K562 (cell line): Measurements from ENCODE around the gene LCN12. TPM values are rescaled to one million over a fixed set of nuclear protein-coding genes. Genes with fewer than 3 reads are reported as not detected.

Experiments used
- BRCA1 ChIP-seq, 2 experiments: fragments of 450-650 bp in 1 of 2; sonication (generic) in 1 of 2; formaldehyde crosslinking in 1 of 2; IDR thresholded peaks; 2 replicates each; pipeline versions ENCODE4 v1.5.0 to v1.6.1; 2017 to 2020; ENCODE audit warnings: mild to moderate bottlenecking in 1 of 2, missing genetic modification reagents in 1 of 2
- CREBBP ChIP-seq: IDR thresholded peaks from one replicate; pipeline ENCODE4 v1.6.1; 2012; ENCODE audit warnings: low read depth, mild to moderate bottlenecking, control low read depth, inconsistent platforms, low read length
- E2F4 ChIP-seq: sonication (generic); formaldehyde crosslinking; IDR thresholded peaks from 2 replicates; pipeline ENCODE4 v1.8.0; 2022; ENCODE audit warnings: mild to moderate bottlenecking, low read depth, missing genetic modification reagents
- E4F1 ChIP-seq: fragments of 250-450 bp; sonication (Bioruptor Pico); IDR thresholded peaks from 2 replicates; pipeline ENCODE4 v1.5.0; 2021; ENCODE audit warnings: mild to moderate bottlenecking, borderline replicate concordance
- FUS ChIP-seq: fragments of 200-400 bp; formaldehyde crosslinking; optimal IDR thresholded peaks from 2 replicates; pipeline ENCODE3; 2017; ENCODE audit warnings: low read depth, low read length
- GATA2 ChIP-seq: sonication (generic); formaldehyde crosslinking; IDR thresholded peaks from 2 replicates; pipeline ENCODE4 v1.4.0; 2020; ENCODE audit warnings: mild to moderate bottlenecking, missing genetic modification reagents
- HDAC8 ChIP-seq: fragments of 450-650 bp; IDR thresholded peaks from 2 replicates; pipeline ENCODE4 v1.6.1; 2016; ENCODE audit warnings: mild to moderate bottlenecking, missing genetic modification characterization, moderate library complexity, missing compliant biosample characterization
- HNRNPL ChIP-seq: fragments of 200-400 bp; formaldehyde crosslinking; IDR thresholded peaks from 2 replicates; pipeline ENCODE4 v1.6.1; 2017; ENCODE audit warnings: low read depth, mild to moderate bottlenecking, low read length
- HOXB6 ChIP-seq: fragments of 250-450 bp; sonication (Bioruptor Pico); IDR thresholded peaks from 2 replicates; pipeline ENCODE4 v1.5.1; 2022; ENCODE audit warnings: mild to moderate bottlenecking, borderline replicate concordance
- IFI16 ChIP-seq: fragments of 250-450 bp; sonication (Bioruptor Pico); IDR thresholded peaks from 2 replicates; pipeline ENCODE4 v2.1.2; 2022; ENCODE audit warnings: mild to moderate bottlenecking, inconsistent platforms
- LCOR ChIP-seq: sonication (generic); formaldehyde crosslinking; IDR thresholded peaks from 2 replicates; pipeline ENCODE4 v1.8.0; 2022; ENCODE audit warnings: mild to moderate bottlenecking, missing genetic modification reagents
- MAZ ChIP-seq, 2 experiments: fragments of 450-650 bp in 1 of 2; sonication (generic) in 1 of 2; formaldehyde crosslinking; IDR thresholded peaks in 1 of 2; conservative IDR thresholded peaks in 1 of 2; 2 replicates each; pipeline versions ENCODE4 v1.4.0 to v1.5.0; 2020; ENCODE audit warnings: mild to moderate bottlenecking in 1 of 2, missing genetic modification reagents in 1 of 2
- MTA3 ChIP-seq: fragments of 450-650 bp; formaldehyde crosslinking; IDR thresholded peaks from 2 replicates; pipeline ENCODE4 v1.6.1; 2017; ENCODE audit warnings: mild to moderate bottlenecking, borderline replicate concordance
- NR2C2 ChIP-seq, 2 experiments: fragments of 200-800 bp in 1 of 2; sonication (Bioruptor generic) in 1 of 2; sonication (generic) in 1 of 2; formaldehyde crosslinking in 1 of 2; IDR thresholded peaks; 2 replicates each; pipeline versions ENCODE4 v1.6.1 to v1.8.0; 2016 to 2022; ENCODE audit warnings: mild to moderate bottlenecking in 1 of 2, missing compliant biosample characterization in 1 of 2, missing genetic modification characterization in 1 of 2, missing genetic modification reagents in 1 of 2
- POLR2H ChIP-seq: IDR thresholded peaks from 2 replicates; pipeline ENCODE4 v1.6.1; 2016; ENCODE audit warnings: missing genetic modification characterization, low read depth, mild to moderate bottlenecking, control low read depth, missing compliant biosample characterization, moderate library complexity
- RHOXF2B ChIP-seq: fragments of 250-450 bp; sonication (Bioruptor Pico); conservative IDR thresholded peaks from 2 replicates; pipeline ENCODE4 v1.5.1; 2021
- SMARCA5 ChIP-seq: fragments of 450-650 bp; IDR thresholded peaks from 2 replicates; pipeline ENCODE4 v1.6.1; 2016
- ZNF408 ChIP-seq: fragments of 250-450 bp; sonication (Bioruptor Pico); IDR thresholded peaks from 2 replicates; pipeline ENCODE4 v1.4.0; 2020; ENCODE audit warnings: low read depth, mild to moderate bottlenecking, moderate library complexity
- ZNF41 ChIP-seq: fragments of 250-450 bp; sonication (Bioruptor Pico); conservative IDR thresholded peaks from 2 replicates; pipeline ENCODE4 v1.4.0; 2020; ENCODE audit warnings: mild to moderate bottlenecking
- ZNF589 ChIP-seq: fragments of 200-800 bp; sonication (Bioruptor generic); IDR thresholded peaks from 2 replicates; pipeline ENCODE4 v1.6.1; 2016; ENCODE audit warnings: low read depth, missing genetic modification characterization, missing compliant biosample characterization
- ZNF740 ChIP-seq, 3 experiments: fragments of 200-800 bp in 1 of 3; sonication (Bioruptor generic) in 1 of 3; sonication (generic) in 1 of 3; formaldehyde crosslinking in 1 of 3; IDR thresholded peaks; 2 replicates each; pipeline versions ENCODE4 v1.6.1 to v1.8.0; 2016 to 2022; ENCODE audit warnings: mild to moderate bottlenecking in 2 of 3, missing compliant biosample characterization in 2 of 3, missing genetic modification characterization in 2 of 3, missing genetic modification reagents in 1 of 3
- polyA plus RNA-seq, 8 experiments: library from polyadenylated mRNA; depleted of rRNA in 4 of 8; stranded (reverse) in 5 of 8; unstranded in 3 of 8; fragments of >200 nt; fragmentation: Nextera tagmentation in 2 of 8; fragmentation: Illumina TruSeq in 1 of 8; extraction: Ambion mirVana in 2 of 8; extraction: Trizol in 1 of 8; gene quantifications; 2 replicates each; pipeline versions ENCODE4 v1.2.1 to v1.2.3, GENCODE V29; 2011 to 2014; ENCODE audit warnings: inconsistent platforms in 1 of 8, missing spikeins in 1 of 8
- total RNA-seq, 7 experiments: library from RNA; depleted of rRNA in 6 of 7; stranded (reverse); fragments of >200 nt in 6 of 7; fragmentation: Illumina TruSeq in 2 of 7; extraction: Trizol in 2 of 7; gene quantifications; 2 replicates each; pipeline versions ENCODE4 v1.2.1 to v1.2.3, GENCODE V29; 2011 to 2021; ENCODE audit warnings: low replicate concordance in 1 of 7

The LCN12 gene
- total and polyA plus RNA-seq, 9 of the 15 experiments (the other 6 are each of a cell fraction or from before 2014, with no cell fraction given) = 0.05 TPM; not detected in 8

- TF ChIP-seq ZNF408 (CRISPR knock-in tag) = no peak
- no peak for TF ChIP-seq GATA2 (CRISPR knock-in tag)
- TF ChIP-seq HDAC8 (tag) = no peak
- TF ChIP-seq HNRNPL = no peak
- TF ChIP-seq NR2C2 (CRISPR knock-in tag; IDR thresholded peaks at IDR 0.05) = no peak
- peak; percentile 92 for TF ChIP-seq NR2C2 (tag; IDR thresholded peaks at IDR 0.05)
- peak; percentile 88 for TF ChIP-seq FUS
- TF ChIP-seq ZNF740 (CRISPR knock-in tag; IDR thresholded peaks at IDR 0.05) = no peak
- no peak for TF ChIP-seq ZNF740 (tag; IDR thresholded peaks at IDR 0.05)
- no peak for TF ChIP-seq POLR2H (tag)
- peak; percentile 96 to 99 for TF ChIP-seq MAZ (CRISPR knock-in tag; conservative IDR thresholded peaks at IDR 0.05 in 1 of 2, IDR thresholded peaks at IDR 0.05 in 1 of 2)
- TF ChIP-seq E2F4 (CRISPR knock-in tag) = no peak
- peak; percentile 82 for TF ChIP-seq MTA3
- TF ChIP-seq BRCA1 (IDR thresholded peaks at IDR 0.05) = no peak
- no peak for TF ChIP-seq BRCA1 (CRISPR knock-in tag; IDR thresholded peaks at IDR 0.05)
- no peak for TF ChIP-seq ZNF41
- peak; percentile 24; the same call in 1 of the 2 replicates for TF ChIP-seq RHOXF2B (CRISPR knock-in tag)
- TF ChIP-seq SMARCA5 = peak; percentile 55; the same call in 1 of the 2 replicates
- no peak for TF ChIP-seq IFI16 (CRISPR knock-in tag)
- TF ChIP-seq E4F1 = no peak
- no peak for TF ChIP-seq CREBBP
- TF ChIP-seq ZNF589 (CRISPR knock-in tag) = no peak
- no peak for TF ChIP-seq HOXB6 (CRISPR knock-in tag)
- 0 out of 2 replicates have a peak, but pooled peaks have one; percentile 35 for TF ChIP-seq LCOR (CRISPR knock-in tag)
These were observed 7.3 kb upstream of the LCN12 start, which contains the start of the genes C8G and FBXW5 (continued) for GRCh38 chr9:136944519-136945332.
